Stimulated activated CD8-positive, alpha-beta memory T cell treated with anti-CD3 and anti-CD28 coated beads, Interleukin-7, amount 100 ng/mL, for 24 hours (primary cell): ENCODE data around the gene XPNPEP3.
"Not testable (repeated sequence)": the region's sequence is repeated elsewhere in the genome, so short reads cannot be mapped to it uniquely, and the experiment has no call there.

Experiments
- DNase-seq: peaks from one replicate; pipeline ENCODE4 v3.0.0-alpha.2; 2020; ENCODE audit warnings: low read depth

The XPNPEP3 gene

GRCh38 chr22:40857309-40857855 is 434 bp downstream of the XPNPEP3 start:
- DNase-seq = no peak

- DNase-seq = no peak
These were observed 5.1 kb downstream of the XPNPEP3 start, which contains the start of gene DNAJB7 for GRCh38 chr22:40862013-40862412. Gene DNAJB7 (minus strand): TSS chr22:40862113. CDS start chr22:40861994, 119 bp downstream.

GRCh38 chr22:40862537-40862936 is 5.6 kb downstream of the XPNPEP3 start:
- no peak for DNase-seq

DNA sequence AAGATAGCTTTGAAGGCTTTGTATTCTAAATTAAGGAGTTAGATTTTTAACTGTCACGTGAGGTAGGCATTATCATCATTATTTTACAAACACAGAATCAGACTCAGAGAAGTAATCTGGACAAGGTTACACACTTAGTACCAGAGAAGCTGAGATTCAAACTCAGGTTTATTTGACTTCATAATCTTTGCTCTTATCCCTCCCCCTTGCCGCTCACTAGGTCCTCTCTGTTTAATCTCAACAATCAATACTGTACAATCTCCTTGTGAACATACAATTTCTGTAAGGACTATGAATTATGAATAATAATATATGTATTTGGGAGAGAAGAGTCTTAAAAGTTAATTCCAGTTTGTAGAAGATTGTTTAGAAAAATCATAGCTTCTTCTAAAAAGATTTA is 10.2 kb downstream of the XPNPEP3 start:
- DNase-seq = no peak

- not testable (repeated sequence) for DNase-seq
These were observed 11.4 kb downstream of the XPNPEP3 start for GRCh38 chr22:40868379-40868778.

GRCh38 chr22:40874016-40874415 is 17.1 kb downstream of the XPNPEP3 start:
- no peak for DNase-seq

DNA sequence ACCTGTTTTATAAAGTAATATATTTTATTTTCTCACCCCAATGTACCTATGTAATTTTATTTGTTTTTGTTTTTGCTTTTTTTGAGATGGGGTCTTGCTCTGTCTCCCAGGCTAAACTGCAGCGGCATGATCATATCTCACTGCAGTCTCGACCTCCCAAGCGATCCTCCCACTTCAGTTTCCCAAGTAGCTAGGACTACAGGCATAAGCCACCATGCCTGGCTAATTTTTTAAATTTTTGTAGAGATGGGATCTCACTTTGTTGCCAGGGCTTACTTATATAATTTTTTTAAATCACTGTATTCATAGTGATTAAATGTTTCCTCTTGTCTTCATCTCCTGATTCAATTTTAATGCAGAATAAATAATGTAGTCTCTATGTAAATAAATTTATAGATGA is 18.2 kb downstream of the XPNPEP3 start:
- DNase-seq = no peak

DNA sequence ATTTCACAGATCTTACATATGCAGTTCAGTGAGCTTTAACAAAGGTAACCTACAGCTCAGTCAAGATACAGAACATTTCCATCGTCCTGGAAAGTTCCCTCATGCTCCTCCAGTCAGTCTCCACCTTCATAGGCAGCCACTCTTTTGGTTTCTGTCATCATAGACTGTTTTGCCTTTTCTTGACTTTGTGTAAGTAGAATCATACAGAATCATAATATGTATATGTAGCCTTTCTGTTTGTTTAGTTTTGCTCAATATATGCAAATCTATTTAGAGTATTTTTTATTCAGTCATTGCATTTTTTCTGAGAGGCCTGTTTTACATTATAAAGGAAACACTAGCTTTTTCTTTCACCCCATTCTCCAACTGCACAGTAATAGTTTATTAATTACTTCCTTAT is 20.0 kb downstream of the XPNPEP3 start:
- DNase-seq = no peak

DNA sequence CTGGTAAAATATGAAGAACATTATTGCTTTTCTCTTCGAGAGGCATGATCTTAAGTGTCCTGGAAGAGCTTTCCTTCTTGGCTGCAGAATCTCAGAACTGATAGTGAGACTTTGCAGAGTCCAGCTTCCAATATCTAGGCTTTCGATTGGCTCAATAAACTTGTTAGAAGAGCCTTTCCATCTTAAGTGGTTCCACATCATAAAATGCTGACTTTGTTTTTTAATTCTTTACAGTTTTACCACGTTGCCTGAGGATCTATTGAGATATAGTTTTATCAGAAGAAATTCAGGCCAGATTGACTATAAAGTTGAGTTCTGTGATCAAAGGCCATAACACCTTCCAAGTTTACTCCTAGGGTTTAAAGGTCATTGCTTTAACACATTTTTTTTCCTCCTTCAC is 20.5 kb downstream of the XPNPEP3 start:
- DNase-seq = no peak

- no peak for DNase-seq
These were observed 22.0 kb downstream of the XPNPEP3 start for GRCh38 chr22:40878922-40879321.

GRCh38 chr22:40889116-40889515 is 32.2 kb downstream of the XPNPEP3 start:
- no peak for DNase-seq

GRCh38 chr22:40890881-40891280 is 33.9 kb downstream of the XPNPEP3 start:
- no peak for DNase-seq

DNA sequence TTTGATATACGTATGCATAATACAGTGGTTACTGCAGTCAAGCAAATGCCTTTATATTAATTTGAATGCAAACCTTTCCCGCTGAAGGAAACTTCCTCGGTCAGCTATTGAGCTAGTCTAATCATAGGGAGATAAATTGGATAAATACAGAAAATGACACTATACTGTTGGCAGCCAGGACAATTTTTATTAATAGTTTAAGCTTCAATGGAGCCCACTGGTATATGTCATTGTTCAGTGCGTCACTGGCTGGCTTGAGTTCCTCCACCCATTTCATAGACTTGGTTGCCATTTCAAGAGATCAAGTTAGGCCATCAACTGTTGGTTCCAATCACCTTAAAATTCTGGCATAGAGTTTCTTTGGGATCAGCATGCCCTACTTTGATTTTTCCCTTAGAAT is 37.5 kb downstream of the XPNPEP3 start:
- DNase-seq = no peak

DNA sequence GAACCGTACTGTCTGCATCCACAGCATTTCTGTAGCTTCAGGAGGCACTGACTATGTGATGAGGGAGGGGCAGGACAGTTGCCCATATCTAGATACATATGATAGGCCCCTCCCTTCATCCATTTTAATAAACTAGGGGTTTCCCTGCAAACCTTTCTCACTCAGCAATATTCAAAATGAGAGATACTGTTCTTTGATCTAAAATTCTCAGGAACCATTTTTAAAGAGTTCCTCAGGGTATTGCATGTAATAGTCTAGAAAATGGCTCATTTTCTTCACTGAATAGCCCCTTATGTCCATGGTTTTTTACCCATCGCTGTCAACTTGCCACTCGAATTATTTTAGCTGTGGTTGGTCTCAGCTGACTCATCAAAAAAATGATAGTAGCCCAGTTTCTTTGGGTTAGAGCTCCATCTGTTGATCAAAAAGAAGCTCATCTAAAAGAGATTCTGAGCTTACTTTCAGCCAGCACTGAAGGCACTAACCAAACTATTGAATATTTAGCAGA is 42.0 kb downstream of the XPNPEP3 start:
- no peak for DNase-seq

DNA sequence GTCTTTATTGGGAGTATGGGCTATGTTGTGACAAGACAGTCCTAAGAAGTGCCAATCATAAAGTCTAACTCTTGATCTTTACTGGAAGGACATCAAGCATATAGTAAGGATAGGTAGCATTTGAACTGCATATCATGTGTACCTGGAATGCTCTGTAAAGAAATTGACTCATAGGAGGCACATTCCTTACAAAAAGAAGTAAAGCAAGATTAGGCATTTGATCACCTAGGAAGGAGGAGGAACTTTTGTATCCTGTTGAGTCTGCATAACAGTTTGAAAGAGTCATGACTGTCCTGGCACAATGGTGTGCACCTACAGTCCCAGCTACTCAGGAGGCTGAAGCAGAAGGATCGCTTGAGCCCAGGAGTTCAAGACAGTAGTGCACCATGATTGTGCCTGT is 47.2 kb downstream of the XPNPEP3 start:
- DNase-seq = no peak

DNA sequence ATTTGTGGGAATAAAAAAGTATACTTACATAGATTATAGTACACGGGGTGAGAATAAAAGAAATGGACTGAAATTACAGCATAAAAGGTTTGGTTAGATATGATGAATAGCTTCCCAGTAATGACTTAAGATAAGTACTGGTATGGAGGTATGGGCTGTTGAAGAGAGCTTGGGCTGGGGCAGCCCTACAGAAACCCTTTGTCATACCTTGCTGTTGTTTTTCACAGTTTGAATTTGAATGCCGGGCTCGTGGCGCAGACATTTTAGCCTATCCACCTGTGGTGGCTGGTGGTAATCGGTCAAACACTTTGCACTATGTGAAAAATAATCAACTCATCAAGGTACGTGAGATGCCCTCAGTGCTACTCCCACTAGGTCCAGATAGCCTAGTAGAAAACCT is 51.9 kb downstream of the XPNPEP3 start:
- DNase-seq = no peak

- DNase-seq = no peak
These were observed 54.8 kb downstream of the XPNPEP3 start for GRCh38 chr22:40911772-40912171.

DNA sequence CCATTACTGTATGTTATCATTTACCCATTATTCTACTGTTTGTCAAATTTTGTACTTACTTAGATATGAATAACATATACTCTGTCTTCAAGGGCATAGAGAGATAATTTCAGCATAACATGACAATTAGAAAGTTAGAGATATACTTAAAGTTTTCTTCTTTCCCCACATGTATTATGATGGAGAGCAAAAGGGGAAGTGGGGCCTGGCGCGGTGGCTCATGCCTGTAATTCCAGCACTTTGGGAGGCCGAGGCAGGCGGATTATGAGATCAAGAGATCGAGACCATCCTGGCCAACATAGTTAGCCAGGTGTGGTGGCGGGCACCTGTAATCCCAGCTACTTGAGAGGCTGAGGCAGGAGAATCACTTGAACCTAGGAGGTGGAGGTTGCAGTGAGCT is 56.0 kb downstream of the XPNPEP3 start:
- not testable (repeated sequence) for DNase-seq

GRCh38 chr22:40919446-40919845 is 62.5 kb downstream of the XPNPEP3 start:
- no peak for DNase-seq

DNA sequence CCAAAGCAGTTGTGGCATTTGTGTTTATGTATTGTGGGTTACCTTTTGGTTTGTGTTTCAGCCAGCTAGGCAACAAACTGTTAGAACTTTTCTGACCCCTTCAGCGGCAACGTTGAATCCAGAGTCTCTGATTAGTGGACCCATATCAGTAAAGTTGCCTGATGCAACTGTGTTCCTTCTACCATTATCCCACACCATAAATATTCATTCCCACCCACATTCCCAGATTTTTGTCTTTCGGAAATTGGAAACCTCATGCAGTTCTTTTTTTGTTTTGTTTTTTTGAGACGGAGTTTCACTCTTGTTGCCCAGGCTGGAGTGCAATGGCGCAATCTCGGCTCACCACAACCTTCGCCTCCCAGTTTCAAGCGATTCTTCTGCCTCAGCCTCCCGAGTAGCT is 63.6 kb downstream of the XPNPEP3 start:
- DNase-seq = no peak

DNA sequence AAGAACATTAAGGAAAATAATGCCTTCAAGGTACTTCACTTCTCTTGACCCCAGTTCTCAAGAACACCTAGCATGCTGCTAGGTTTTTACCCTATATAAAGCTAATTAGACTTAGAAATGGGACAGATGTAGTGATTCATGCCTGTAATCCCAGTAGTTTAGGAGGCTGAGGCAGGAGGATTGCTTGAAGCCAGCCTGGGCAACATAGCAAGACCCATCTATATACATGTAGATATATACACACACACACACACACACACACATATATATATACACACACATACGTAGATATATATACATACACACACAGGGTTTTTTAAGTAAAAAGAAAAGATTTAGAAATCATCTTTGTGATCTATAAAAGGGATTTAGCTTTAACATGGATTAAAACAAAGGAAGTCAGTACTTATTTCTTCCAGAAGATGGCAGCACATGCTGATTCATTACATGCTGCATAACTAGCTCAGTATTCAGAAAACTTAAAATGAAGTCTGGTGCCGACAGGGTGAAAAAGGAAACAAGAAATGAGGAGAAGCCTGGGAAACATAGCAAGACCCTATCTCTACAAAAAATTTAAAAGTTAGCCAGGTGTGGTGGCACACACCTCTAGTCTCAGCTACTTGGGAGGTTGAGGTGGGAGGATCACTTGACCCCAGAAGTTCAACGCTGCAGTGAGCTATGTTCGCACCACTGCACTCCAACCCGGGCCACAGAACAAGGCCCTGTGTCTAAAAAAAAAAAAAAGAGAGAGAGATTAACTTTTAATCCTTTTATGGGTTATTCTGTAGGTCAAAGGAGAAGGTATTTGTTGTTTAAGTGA is 65.7 kb downstream of the XPNPEP3 start:
- DNase-seq = no peak

- DNase-seq = no peak
These were observed 71.7 kb downstream of the XPNPEP3 start for GRCh38 chr22:40928657-40929056.

DNA sequence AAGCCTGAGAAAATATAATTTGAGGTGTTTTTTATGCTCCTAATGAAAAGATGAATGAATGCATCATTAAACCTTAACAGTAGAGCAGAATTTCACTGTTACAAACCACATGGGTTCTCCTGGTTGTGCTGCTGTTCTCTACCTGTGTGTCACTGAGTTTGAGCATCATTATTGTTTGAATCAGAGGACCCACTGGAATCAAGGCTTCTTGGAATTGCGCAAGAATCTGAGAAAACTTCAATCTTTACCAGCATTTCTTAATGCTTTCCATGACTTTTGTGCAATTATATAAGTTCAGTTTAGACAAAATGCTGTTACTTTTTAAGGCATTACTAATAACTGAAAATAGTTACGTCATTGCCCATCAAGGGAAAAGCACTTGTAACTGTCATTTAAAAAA is 75.4 kb downstream of the XPNPEP3 start:
- DNase-seq = no peak

- no peak for DNase-seq
These were observed 82.3 kb downstream of the XPNPEP3 start for GRCh38 chr22:40939202-40939601.
